K562 (cell line): ENCODE data around the gene EPHA2. TPM values are rescaled to one million over a fixed set of nuclear protein-coding genes. Genes with fewer than 3 reads are reported as not detected.

ENCODE experiments used
- ATAC-seq: fragments of 200-7000 bp; cut with Tn5 transposase; 3 replicates; pipeline ENCODE4 v1.9.1; 2020; ENCODE audit warnings: moderate library complexity
- BruUV-seq: library from RNA; stranded (reverse); fragments of 400-500 nt; replicated peaks from 2 replicates; lab custom pipeline; 2021; lab: Mats Ljungman, UMichigan
- CTCF ChIA-PET: fragments of 300-600 bp; formaldehyde crosslinking; extraction: SDS; loops from one replicate; lab custom pipeline; 2021; ENCODE audit warnings: low intra/inter-chr PET ratio; lab: Yijun Ruan, JAX
- POLR2A ChIA-PET: fragments of 300-600, 350-650 bp; sonication (Branson Sonifier 250); formaldehyde crosslinking; extraction: SDS; loops from one replicate; lab custom pipeline; 2021; ENCODE audit warnings: antibody characterized with exemption, inconsistent platforms; lab: Yijun Ruan, JAX
- DNase-seq, 4 experiments: peaks; one replicate each; pipeline versions ENCODE4 v3.0.0 to v3.0.0-alpha.2; 2011 to 2018; ENCODE audit warnings: low spot score in 3 of 4, mixed read lengths in 3 of 4; ENCODE audit errors: extremely low read depth in 1 of 4
- FAIRE-seq: peaks from 2 replicates; lab custom pipeline; 2011; peaks lifted over from hg19 to GRCh38; lab: Jason Lieb, UNC
- H2AFZ ChIP-seq: 2 replicates; pipeline ENCODE4 v1.6.0; 2011; ENCODE audit warnings: low read depth, low read length, control low read depth, inconsistent platforms
- H3K27ac ChIP-seq: fragments of 200-600 bp; 3 replicates; pipeline ENCODE4 v1.8.0; 2011; ENCODE audit warnings: low read depth, mild to moderate bottlenecking, control low read depth, inconsistent platforms, low read length, moderate library complexity, mixed read lengths; ENCODE audit errors: extremely low read depth
- H3K27me3 ChIP-seq, 2 experiments: fragments of 300-600 bp in 1 of 2; 2 replicates in 1 of 2; 3 replicates in 1 of 2; pipeline versions ENCODE4 v1.6.0 to v1.8.0; 2011; ENCODE audit warnings: inconsistent platforms in 2 of 2, low read length in 2 of 2, mild to moderate bottlenecking in 1 of 2, mixed read lengths in 1 of 2, moderate library complexity in 1 of 2; ENCODE audit not compliant: control insufficient read depth in 2 of 2, insufficient read depth in 2 of 2
- H3K36me3 ChIP-seq: fragments of 300-600 bp; 3 replicates; pipeline ENCODE4 v1.8.0; 2011; ENCODE audit warnings: mild to moderate bottlenecking, low read length, inconsistent platforms; ENCODE audit not compliant: control insufficient read depth, insufficient read depth
- H3K4me1 ChIP-seq, 2 experiments: fragments of 200-600 bp in 1 of 2; replicated peaks in 1 of 2; 2 replicates in 1 of 2; 3 replicates in 1 of 2; pipeline versions ENCODE4 v1.5.1 to v1.8.0; 2011; ENCODE audit warnings: inconsistent platforms in 2 of 2, low read length in 2 of 2, mild to moderate bottlenecking in 1 of 2, mixed read lengths in 1 of 2, moderate library complexity in 1 of 2; ENCODE audit not compliant: control insufficient read depth in 2 of 2, insufficient read depth in 2 of 2
- H3K4me2 ChIP-seq: 2 replicates; pipeline ENCODE4 v1.6.1; 2011; ENCODE audit warnings: low read length, control low read depth, inconsistent platforms, mixed read lengths; ENCODE audit not compliant: insufficient read depth
- H3K4me3 ChIP-seq: fragments of 200-600 bp; sonication (generic), shearing (Covaris generic); 2 replicates; pipeline ENCODE4 v1.5.1; 2016; ENCODE audit warnings: control low read depth, inconsistent platforms
- H3K79me2 ChIP-seq: fragments of 200-600 bp; 3 replicates; pipeline ENCODE4 v1.8.0; 2011; ENCODE audit warnings: low read length, inconsistent platforms; ENCODE audit not compliant: control insufficient read depth, insufficient read depth
- H3K9ac ChIP-seq, 2 experiments: 2 replicates each; pipeline versions ENCODE4 v1.6.0 to v1.6.1; 2011; ENCODE audit warnings: low read depth in 2 of 2, low read length in 2 of 2, control low read depth in 1 of 2, inconsistent platforms in 1 of 2, mild to moderate bottlenecking in 1 of 2, mixed read lengths in 1 of 2; ENCODE audit not compliant: insufficient read depth in 1 of 2
- H3K9me1 ChIP-seq: one replicate; pipeline ENCODE4 v1.6.0; 2011; ENCODE audit warnings: inconsistent platforms, mild to moderate bottlenecking, low read length, moderate library complexity; ENCODE audit not compliant: control insufficient read depth, insufficient read depth
- H3K9me3 ChIP-seq: replicated peaks from 2 replicates; pipeline ENCODE4 v1.5.1; 2011; ENCODE audit warnings: low read depth, low read length, inconsistent platforms; ENCODE audit not compliant: control insufficient read depth, insufficient read depth
- H4K20me1 ChIP-seq: replicated peaks from 2 replicates; pipeline ENCODE4 v1.6.1; 2011; ENCODE audit warnings: low read length, inconsistent platforms, mixed read lengths; ENCODE audit not compliant: control insufficient read depth, insufficient read depth
- BCOR ChIP-seq: fragments of 450-650 bp; IDR thresholded peaks from 2 replicates; pipeline ENCODE4 v1.6.1; 2016
- CHD4 ChIP-seq: fragments of 200-600 bp; sonication (generic); IDR thresholded peaks from 3 replicates; pipeline ENCODE4 v1.6.1; 2012; ENCODE audit warnings: low read depth, mild to moderate bottlenecking, mixed read lengths, low read length, inconsistent platforms; ENCODE audit not compliant: insufficient read depth, insufficient replicate concordance, poor library complexity, severe bottlenecking
- KDM1A ChIP-seq, 2 experiments: fragments of 450-650 bp; IDR thresholded peaks; 2 replicates each; pipeline ENCODE4 v1.6.1; 2016; ENCODE audit warnings: mild to moderate bottlenecking in 2 of 2
- RBM25 ChIP-seq: fragments of 200-400 bp; formaldehyde crosslinking; IDR thresholded peaks from 2 replicates; pipeline ENCODE4 v1.6.1; 2018; ENCODE audit warnings: low read length, low read depth, moderate library complexity; ENCODE audit not compliant: severe bottlenecking
- ZFP36 ChIP-seq: fragments of 150-350 bp; IDR thresholded peaks from 2 replicates; pipeline ENCODE4 v1.6.1; 2018; ENCODE audit warnings: low read length, low read depth; ENCODE audit not compliant: partially characterized antibody
- ZNF175 ChIP-seq: fragments of 200-800 bp; sonication (Bioruptor generic); IDR thresholded peaks from 2 replicates; pipeline ENCODE4 v1.6.1; 2016; ENCODE audit warnings: low read depth, mild to moderate bottlenecking, missing genetic modification characterization, missing compliant biosample characterization
- ZNF24 ChIP-seq: fragments of 450-650 bp; IDR thresholded peaks from 2 replicates; pipeline ENCODE4 v1.6.1; 2016
- ZNF436 ChIP-seq: fragments of 250-450, 450-650 bp; sonication (Bioruptor Pico); formaldehyde crosslinking; IDR thresholded peaks from 2 replicates; pipeline ENCODE4 v1.7.0; 2020; ENCODE audit warnings: mild to moderate bottlenecking
- WGBS: fragments of 100-300 bp; shearing (Covaris generic); methylation state at CpG from one replicate; pipeline ENCODE4 v1.1.6; 2016; ENCODE audit warnings: low coverage, mixed read lengths; ENCODE audit not compliant: insufficient coverage; ENCODE audit errors: missing lambda C conversion rate; 5-methylcytosine and 5-hydroxymethylcytosine counted together
- in situ Hi-C: fragments of 300-500 bp; cut with MboI; formaldehyde crosslinking; loops from 4 replicates; pipeline ENCODE4 v1.15.0; 2018; ENCODE audit warnings: inconsistent platforms, mixed read lengths
- intact Hi-C: fragments of 100-400 bp; cut with micrococcal nuclease; formaldehyde crosslinking; loops from 2 replicates; pipeline ENCODE4 v1.14.2; 2022
- polyA plus RNA-seq, 8 experiments: library from polyadenylated mRNA; depleted of rRNA in 4 of 8; stranded (reverse) in 5 of 8; unstranded in 3 of 8; fragments of >200 nt; fragmentation: Nextera tagmentation in 2 of 8; fragmentation: Illumina TruSeq in 1 of 8; extraction: Ambion mirVana in 2 of 8; extraction: Trizol in 1 of 8; gene quantifications; 2 replicates each; pipeline versions ENCODE4 v1.2.1 to v1.2.3, GENCODE V29; 2011 to 2014; ENCODE audit warnings: inconsistent platforms in 1 of 8, missing spikeins in 1 of 8
- total RNA-seq, 7 experiments: library from RNA; depleted of rRNA in 6 of 7; stranded (reverse); fragments of >200 nt in 6 of 7; fragmentation: Illumina TruSeq in 2 of 7; extraction: Trizol in 2 of 7; gene quantifications; 2 replicates each; pipeline versions ENCODE4 v1.2.1 to v1.2.3, GENCODE V29; 2011 to 2021; ENCODE audit warnings: low replicate concordance in 1 of 7

EPHA2 gene
- total and polyA plus RNA-seq, 9 of the 15 experiments (the other 6 are each of a cell fraction or from before 2014, with no cell fraction given): 0.04 to 0.40 (median 0.07) TPM; not detected in 4

- H3K9me1 ChIP-seq: no peaks in the 10 kb centered on the region
- no peak overlapping the region for H3K27ac ChIP-seq
- intact Hi-C loops: no loop called here
- H3K4me1 ChIP-seq: peaks cover 6 to 27% of the 10 kb centered on the region in 2 experiments; a peak in 4 of 5 replicates
- no peaks in the 10 kb centered on the region for H4K20me1 ChIP-seq
- H2AFZ ChIP-seq: no peak overlapping the region
- POLR2A ChIA-PET: interaction anchor here (0.8 to 1.4 kb wide), 3 partner anchors 9 to 24 kb away, joined by 3 to 5 read pairs (median 3); no protein-coding TSS in a partner anchor
- H3K79me2 ChIP-seq: no peaks in the 10 kb centered on the region
- ATAC-seq (no peak), DNase-seq (no peak)
- no peaks in the 10 kb centered on the region for H3K9me3 ChIP-seq
- TF ChIP-seq KDM1A (IDR thresholded peaks at IDR 0.05) (peak; percentile 25 to 43; a peak in 1 of 4 replicates), BCOR (peak; percentile 51; the same call in 1 of the 2 replicates), RBM25 (peak; percentile 79), ZNF175 (CRISPR knock-in tag) (no peak), ZNF24 (no peak), ZNF436 (CRISPR knock-in tag) (no peak)
- TF ChIP-seq, all 486 proteins: peak for 3
- WGBS: 54% methylated on average over 4 of the region's 4 CpGs
- CTCF ChIA-PET: interaction anchor here (0.9 kb wide), 1 partner anchor 40 kb away, joined by 3 read pairs; no protein-coding TSS in a partner anchor
- FAIRE-seq: no peak
- Histone ChIP-seq H3K9ac (no peak overlapping the region), H3K36me3 (no peaks in the 10 kb centered on the region), H3K4me3 (no peak overlapping the region), H3K4me2 (no peak overlapping the region), H3K27me3 (no peaks in the 10 kb centered on the region)
- in situ Hi-C loops: no loop called here
- BruUV-seq: no TSS peak
Measured at GRCh38 chr1:16120940-16121410, 34.9 kb downstream of the EPHA2 start.

GRCh38 chr1:16120407-16120806 lies 35.5 kb downstream of the EPHA2 start:
- Histone ChIP-seq H3K4me1 (peaks cover 6 to 33% of the 10 kb centered on the region in 2 experiments; a peak in 4 of 5 replicates), H4K20me1 (no peaks in the 10 kb centered on the region), H3K9ac (peak overlapping the region in 1 of 2 experiments; percentile 43; a peak in 1 of 4 replicates), H3K4me3 (no peak overlapping the region), H3K79me2 (no peaks in the 10 kb centered on the region)
- TF ChIP-seq ZFP36 (peak; percentile 95), CHD4 (peak; percentile 12), ZNF175 (CRISPR knock-in tag) (no peak)
- TF ChIP-seq, all 486 proteins: peak for 2
- Histone ChIP-seq H3K27me3 (no peaks in the 10 kb centered on the region), H3K36me3 (no peaks in the 10 kb centered on the region), H3K4me2 (no peak overlapping the region), H3K9me3 (no peaks in the 10 kb centered on the region), H3K9me1 (no peaks in the 10 kb centered on the region), H2AFZ (no peak overlapping the region), H3K27ac (no peak overlapping the region)
- WGBS: 50% methylated on average over 1 of the region's 1 CpG
- ATAC-seq (peak; percentile 75), FAIRE-seq (peak; percentile 37), DNase-seq (peak in 3 of 4 experiments; percentile 41 to 66 (median 59))
- BruUV-seq: no TSS peak
- POLR2A ChIA-PET: interaction anchor here (0.6 to 1.4 kb wide), 5 partner anchors 8 to 217 kb away, joined by 3 to 5 read pairs (median 3); no protein-coding TSS in a partner anchor
- intact Hi-C loops (no loop called here), in situ Hi-C loops (no loop called here)
- CTCF ChIA-PET: no interaction called here
